Measurements from ENCODE around the gene ANKUB1. TPM values are rescaled to one million over a fixed set of nuclear protein-coding genes. Genes with fewer than 3 reads are reported as not detected.

ANKUB1 gene
- total RNA-seq, 1 donor from 2014 or later, result not detected

DNA sequence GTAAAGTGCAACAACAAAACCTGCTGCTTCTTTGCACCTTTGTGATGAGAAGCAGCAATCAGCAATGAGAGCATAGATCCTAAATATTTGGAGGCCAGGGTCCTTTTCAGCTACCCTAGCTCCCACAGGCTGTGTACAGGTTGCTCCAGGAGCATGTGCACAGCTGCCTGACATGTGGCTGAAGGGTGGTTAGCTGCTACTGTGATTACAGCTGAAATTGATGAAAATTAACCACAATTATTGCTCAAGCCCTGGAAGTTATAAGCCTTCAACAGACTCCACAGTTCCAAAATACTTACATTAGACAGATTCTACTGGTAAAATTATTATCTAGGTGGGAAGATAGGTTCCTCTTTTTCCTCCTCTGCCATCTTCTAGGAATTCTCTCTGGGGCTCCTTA, 68.6 kb downstream of the ANKUB1 start:
- H3K27me3 ChIP-seq, result no peaks in the 10 kb centered on the region
- H3K36me3 ChIP-seq, result no peaks in the 10 kb centered on the region
- no peak overlapping the region for H3K4me2 ChIP-seq
- H3K4me3 Mint-ChIP-seq, result no peak overlapping the region
- H3K79me2 ChIP-seq (ENCODE audit: low read depth), result no peaks in the 10 kb centered on the region
- no peaks in the 10 kb centered on the region for H3F3A ChIP-seq (ENCODE audit: low read depth)
- no peak overlapping the region for H3K27ac ChIP-seq
- no peak overlapping the region for H3K27ac Mint-ChIP-seq
- H3K4me1 ChIP-seq, result no peaks in the 10 kb centered on the region
- H3K9me3 Mint-ChIP-seq, result peaks cover 28% of the 10 kb centered on the region
- H3K9ac ChIP-seq, result no peak overlapping the region
- no peak for DNase-seq (ENCODE audit: low spot score)
- H3K4me1 Mint-ChIP-seq, result no peaks in the 10 kb centered on the region
- H4K20me1 ChIP-seq (ENCODE audit: low read depth), result no peaks in the 10 kb centered on the region
- H3K9me3 ChIP-seq (ENCODE audit: low read depth), result peaks cover 11% of the 10 kb centered on the region
- H3K36me3 Mint-ChIP-seq, result no peaks in the 10 kb centered on the region
- no peak overlapping the region for H3K4me3 ChIP-seq
- no peak overlapping the region for H2AFZ ChIP-seq (replicated peaks)
- TF ChIP-seq EZH2phosphoT487 (IDR thresholded peaks at IDR 0.05), result no peak
- no peak for TF ChIP-seq EZH2 (IDR thresholded peaks at IDR 0.05)
- TF ChIP-seq, protein P1, sequence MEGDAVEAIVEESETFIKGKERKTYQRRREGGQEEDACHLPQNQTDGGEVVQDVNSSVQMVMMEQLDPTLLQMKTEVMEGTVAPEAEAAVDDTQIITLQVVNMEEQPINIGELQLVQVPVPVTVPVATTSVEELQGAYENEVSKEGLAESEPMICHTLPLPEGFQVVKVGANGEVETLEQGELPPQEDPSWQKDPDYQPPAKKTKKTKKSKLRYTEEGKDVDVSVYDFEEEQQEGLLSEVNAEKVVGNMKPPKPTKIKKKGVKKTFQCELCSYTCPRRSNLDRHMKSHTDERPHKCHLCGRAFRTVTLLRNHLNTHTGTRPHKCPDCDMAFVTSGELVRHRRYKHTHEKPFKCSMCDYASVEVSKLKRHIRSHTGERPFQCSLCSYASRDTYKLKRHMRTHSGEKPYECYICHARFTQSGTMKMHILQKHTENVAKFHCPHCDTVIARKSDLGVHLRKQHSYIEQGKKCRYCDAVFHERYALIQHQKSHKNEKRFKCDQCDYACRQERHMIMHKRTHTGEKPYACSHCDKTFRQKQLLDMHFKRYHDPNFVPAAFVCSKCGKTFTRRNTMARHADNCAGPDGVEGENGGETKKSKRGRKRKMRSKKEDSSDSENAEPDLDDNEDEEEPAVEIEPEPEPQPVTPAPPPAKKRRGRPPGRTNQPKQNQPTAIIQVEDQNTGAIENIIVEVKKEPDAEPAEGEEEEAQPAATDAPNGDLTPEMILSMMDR (IDR thresholded peaks at IDR 0.05), result no peak
- H3K27me3 Mint-ChIP-seq (ENCODE audit: insufficient read depth, low read depth), result peaks cover 2% of the 10 kb centered on the region

- no peak overlapping the region for H3K4me3 ChIP-seq
- DNase-seq (ENCODE audit: low spot score), result no peak
- H3K79me2 ChIP-seq (ENCODE audit: low read depth), result no peaks in the 10 kb centered on the region
- H3K9ac ChIP-seq, result no peak overlapping the region
- peaks cover 4% of the 10 kb centered on the region for H3K4me1 Mint-ChIP-seq
- TF ChIP-seq, protein P1 (IDR thresholded peaks at IDR 0.05), result no peak
- no peak for TF ChIP-seq EZH2phosphoT487 (IDR thresholded peaks at IDR 0.05)
- no peak for TF ChIP-seq EZH2 (IDR thresholded peaks at IDR 0.05)
- H3K27me3 Mint-ChIP-seq (ENCODE audit: insufficient read depth, low read depth), result peaks cover 2% of the 10 kb centered on the region
- H3K9me3 Mint-ChIP-seq, result peaks cover 28% of the 10 kb centered on the region
- no peak overlapping the region for H2AFZ ChIP-seq (replicated peaks)
- H3K36me3 ChIP-seq, result no peaks in the 10 kb centered on the region
- no peaks in the 10 kb centered on the region for H3F3A ChIP-seq (ENCODE audit: low read depth)
- H3K4me1 ChIP-seq, result no peaks in the 10 kb centered on the region
- H3K27ac ChIP-seq, result no peak overlapping the region
- H3K4me2 ChIP-seq, result no peak overlapping the region
- H3K27me3 ChIP-seq, result no peaks in the 10 kb centered on the region
- no peaks in the 10 kb centered on the region for H3K36me3 Mint-ChIP-seq
- H3K9me3 ChIP-seq (ENCODE audit: low read depth), result peaks cover 11% of the 10 kb centered on the region
- H3K27ac Mint-ChIP-seq, result no peak overlapping the region
- H4K20me1 ChIP-seq (ENCODE audit: low read depth), result no peaks in the 10 kb centered on the region
- H3K4me3 Mint-ChIP-seq, result no peak overlapping the region
These were observed 71.4 kb downstream of the ANKUB1 start for GRCh38 chr3:149720918-149721317.

DNA sequence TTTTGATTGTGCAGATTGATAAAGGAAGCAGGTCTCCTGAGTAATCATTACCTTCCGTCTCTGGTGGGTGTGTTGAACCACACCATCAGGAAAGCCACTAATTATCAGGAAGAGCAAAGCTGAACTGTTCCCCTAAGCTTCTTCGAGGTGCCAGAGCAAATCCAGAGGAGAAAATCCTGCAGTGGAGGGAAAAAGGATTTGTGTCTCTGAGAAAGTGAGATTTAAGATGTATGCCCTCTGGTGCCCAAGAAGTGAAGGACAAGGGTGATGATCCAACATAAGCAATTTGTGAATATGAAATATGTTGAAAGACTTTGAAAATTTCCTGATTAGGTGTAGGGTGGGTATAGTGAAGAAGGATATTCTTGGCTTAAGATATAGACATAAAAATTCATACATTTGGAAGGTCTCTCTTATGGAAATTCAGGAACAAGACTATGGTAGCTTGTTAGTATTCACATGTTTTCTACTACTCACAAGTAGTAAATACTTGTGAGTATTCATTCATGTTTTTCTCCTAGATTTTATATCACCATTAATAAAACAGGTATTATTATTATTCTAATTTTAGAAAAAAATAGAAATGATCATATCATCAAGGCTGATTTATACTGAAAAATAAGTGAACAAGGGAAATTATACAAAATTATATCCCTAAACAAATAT, 74.8 kb downstream of the ANKUB1 start:
- no peak overlapping the region for H3K27ac Mint-ChIP-seq

More for the DNA sequence above, 74.8 kb downstream of the ANKUB1 start:
- H3K4me3 Mint-ChIP-seq, result no peak overlapping the region
- H3K27me3 Mint-ChIP-seq (ENCODE audit: insufficient read depth, low read depth), result no peaks in the 10 kb centered on the region
- H3K9me3 Mint-ChIP-seq, result peaks cover 25% of the 10 kb centered on the region
- Histone ChIP-seq H3K9me3 (ENCODE audit: low read depth) (peaks cover 11% of the 10 kb centered on the region), H3F3A (ENCODE audit: low read depth) (no peaks in the 10 kb centered on the region), H3K4me2 (no peak overlapping the region), H4K20me1 (ENCODE audit: low read depth) (no peaks in the 10 kb centered on the region), H3K79me2 (ENCODE audit: low read depth) (no peaks in the 10 kb centered on the region), H3K27ac (no peak overlapping the region), H3K36me3 (no peaks in the 10 kb centered on the region), H3K9ac (no peak overlapping the region), H3K27me3 (no peaks in the 10 kb centered on the region), H3K4me1 (no peaks in the 10 kb centered on the region), H3K4me3 (no peak overlapping the region), H2AFZ (replicated peaks) (peak overlapping the region; percentile 93)
- no peaks in the 10 kb centered on the region for H3K36me3 Mint-ChIP-seq
- DNase-seq (ENCODE audit: low spot score), result peak; percentile 77
- no peak for TF ChIP-seq EZH2 (IDR thresholded peaks at IDR 0.05)
- no peak for TF ChIP-seq EZH2phosphoT487 (IDR thresholded peaks at IDR 0.05)
- TF ChIP-seq, protein P1 (IDR thresholded peaks at IDR 0.05), result peak; percentile 88
- H3K4me1 Mint-ChIP-seq, result peaks cover 4% of the 10 kb centered on the region

Measured in neural progenitor cell (in vitro differentiated cells).